Measurements from ENCODE around the gene ADAMTS16. TPM values are rescaled to one million over a fixed set of nuclear protein-coding genes. Genes with fewer than 3 reads are reported as not detected.

ADAMTS16 gene
- total RNA-seq, 1 experiment from 2014 or later = 11.6 TPM

GRCh38 chr5:5141625-5142525 is 1.7 kb downstream of the ADAMTS16 start:
- peak; percentile 64 for DNase-seq (ENCODE audit: low read depth)

- DNase-seq (ENCODE audit: low read depth) = no peak
Measured at GRCh38 chr5:5144441-5144840, 4.3 kb downstream of the ADAMTS16 start.

- peak; percentile 93 for DNase-seq (ENCODE audit: low read depth)
Measured at GRCh38 chr5:5145651-5146529, 5.8 kb downstream of the ADAMTS16 start.

- peak; percentile 25 for DNase-seq (ENCODE audit: low read depth)
Measured at GRCh38 chr5:5146530-5147160, 6.5 kb downstream of the ADAMTS16 start.

- DNase-seq (ENCODE audit: low read depth) = no peak
Measured at GRCh38 chr5:5149154-5149553, 9.0 kb downstream of the ADAMTS16 start.

GRCh38 chr5:5150667-5151066 is 10.5 kb downstream of the ADAMTS16 start:
- no peak for DNase-seq (ENCODE audit: low read depth)

GRCh38 chr5:5154733-5155132 is 14.6 kb downstream of the ADAMTS16 start:
- no peak for DNase-seq (ENCODE audit: low read depth)

- DNase-seq (ENCODE audit: low read depth) = no peak
Measured at GRCh38 chr5:5155617-5156016, 15.5 kb downstream of the ADAMTS16 start.

- DNase-seq (ENCODE audit: low read depth) = no peak
Measured at GRCh38 chr5:5156471-5157082, 16.4 kb downstream of the ADAMTS16 start.

- DNase-seq (ENCODE audit: low read depth) = no peak
Measured at GRCh38 chr5:5158472-5158895, 18.4 kb downstream of the ADAMTS16 start.

- no peak for DNase-seq (ENCODE audit: low read depth)
Measured at GRCh38 chr5:5159282-5160103, 19.4 kb downstream of the ADAMTS16 start.

- peak; percentile 30 for DNase-seq (ENCODE audit: low read depth)
Measured at GRCh38 chr5:5164163-5164562, 24.0 kb downstream of the ADAMTS16 start.

- DNase-seq (ENCODE audit: low read depth) = peak; percentile 72
Measured at GRCh38 chr5:5165541-5166002, 25.4 kb downstream of the ADAMTS16 start.

- no peak for DNase-seq (ENCODE audit: low read depth)
Measured at GRCh38 chr5:5169466-5169865, 29.3 kb downstream of the ADAMTS16 start.

GRCh38 chr5:5178136-5178535 is 38.0 kb downstream of the ADAMTS16 start:
- no peak for DNase-seq (ENCODE audit: low read depth)

GRCh38 chr5:5178580-5178979 is 38.5 kb downstream of the ADAMTS16 start:
- no peak for DNase-seq (ENCODE audit: low read depth)

- peak; percentile 22 for DNase-seq (ENCODE audit: low read depth)
Measured at GRCh38 chr5:5179079-5179478, 38.9 kb downstream of the ADAMTS16 start.

- no peak for DNase-seq (ENCODE audit: low read depth)
Measured at GRCh38 chr5:5179597-5179996, 39.5 kb downstream of the ADAMTS16 start.

GRCh38 chr5:5181650-5182324 is 41.7 kb downstream of the ADAMTS16 start:
- no peak for DNase-seq (ENCODE audit: low read depth)

Data from Daoy (cell line).